Calu3 (cell line): ENCODE measurements around the gene SLF2. TPM values are rescaled to one million over a fixed set of nuclear protein-coding genes. Genes with fewer than 3 reads are reported as not detected.

Experiments used
- BruUV-seq: library from RNA; stranded (reverse); fragments of 400-500 nt; replicated peaks from 2 replicates; lab custom pipeline; 2021; lab: Mats Ljungman, UMichigan
- CTCF ChIA-PET: fragments of 300-600 bp; sonication (Branson Sonifier 250); formaldehyde crosslinking; loops from one replicate; lab custom pipeline; 2022; ENCODE audit warnings: antibody characterized with exemption; lab: Charles Lee
- DNase-seq: peaks from one replicate; pipeline ENCODE4 v3.0.0; 2022
- H3K27ac Mint-ChIP-seq: one replicate; pipeline ENCODE4 v1.8.0; 2022; ENCODE audit warnings: mixed read lengths; ENCODE audit not compliant: unreplicated experiment
- H3K27me3 Mint-ChIP-seq: one replicate; pipeline ENCODE4 v1.8.0; 2022; ENCODE audit warnings: mixed read lengths; ENCODE audit not compliant: unreplicated experiment
- H3K36me3 Mint-ChIP-seq: one replicate; pipeline ENCODE4 v1.8.0; 2022; ENCODE audit warnings: mild to moderate bottlenecking, moderate library complexity, mixed read lengths; ENCODE audit not compliant: insufficient read depth, unreplicated experiment
- H3K4me1 Mint-ChIP-seq: one replicate; pipeline ENCODE4 v1.8.0; 2022; ENCODE audit warnings: mild to moderate bottlenecking, low read depth, mixed read lengths; ENCODE audit not compliant: unreplicated experiment
- H3K4me3 Mint-ChIP-seq: one replicate; pipeline ENCODE4 v1.8.0; 2022; ENCODE audit warnings: mild to moderate bottlenecking, low read depth, moderate library complexity, mixed read lengths; ENCODE audit not compliant: unreplicated experiment
- H3K9me3 Mint-ChIP-seq: one replicate; pipeline ENCODE4 v1.8.0; 2022; ENCODE audit warnings: low read depth, mixed read lengths; ENCODE audit not compliant: unreplicated experiment
- CTCF ChIP-seq: fragments of 200-600 bp; IDR thresholded peaks from one replicate; pipeline ENCODE4 v1.8.0; 2022; ENCODE audit warnings: antibody characterized with exemption; ENCODE audit not compliant: unreplicated experiment
- intact Hi-C: fragments of 100-400 bp; cut with micrococcal nuclease; formaldehyde crosslinking; loops from one replicate; pipeline ENCODE4 v1.10.0; 2022; ENCODE audit not compliant: unreplicated experiment
- total RNA-seq: library from RNA; stranded (reverse); gene quantifications from 2 replicates; pipeline ENCODE4 v1.2.3, GENCODE V29; 2022

Gene SLF2
- total RNA-seq, 1 experiment from 2014 or later = 18.3 TPM

- peaks cover 14% of the 10 kb centered on the region for H3K27me3 Mint-ChIP-seq
- H3K9me3 Mint-ChIP-seq = no peaks in the 10 kb centered on the region
- no peak overlapping the region for H3K4me3 Mint-ChIP-seq
- BruUV-seq = no TSS peak
- CTCF ChIA-PET = interaction anchor here (0.6 kb wide), 1 partner anchor 1972 kb away, joined by 7 read pairs; no protein-coding TSS in a partner anchor
- H3K27ac Mint-ChIP-seq = no peak overlapping the region
- no peak for DNase-seq
- no peaks in the 10 kb centered on the region for H3K36me3 Mint-ChIP-seq
- H3K4me1 Mint-ChIP-seq = no peaks in the 10 kb centered on the region
- no peak for TF ChIP-seq CTCF
- intact Hi-C loops = no loop called here
These were observed 18.0 kb upstream of the SLF2 start for GRCh38 chr10:100894589-100895294.

GRCh38 chr10:100895346-100895745 is 17.4 kb upstream of the SLF2 start:
- no peak for DNase-seq
- no peak overlapping the region for H3K27ac Mint-ChIP-seq

GRCh38 chr10:100895896-100896295 is 16.9 kb upstream of the SLF2 start:
- Mint-ChIP-seq H3K27ac (no peak overlapping the region), H3K4me3 (no peak overlapping the region), H3K9me3 (no peaks in the 10 kb centered on the region), H3K36me3 (no peaks in the 10 kb centered on the region), H3K27me3 (peaks cover 4% of the 10 kb centered on the region), H3K4me1 (no peaks in the 10 kb centered on the region)
- CTCF ChIA-PET = interaction anchor here (0.5 kb wide), 1 partner anchor 360 kb away, joined by 4 read pairs; the partner anchor contains the start of gene HIF1AN
- no peak for TF ChIP-seq CTCF
- no TSS peak for BruUV-seq
- intact Hi-C loops = no loop called here
- no peak for DNase-seq

More at GRCh38 chr10:100895346-100895745, 17.4 kb upstream of the SLF2 start:
- H3K36me3 Mint-ChIP-seq = no peaks in the 10 kb centered on the region
- peaks cover 8% of the 10 kb centered on the region for H3K27me3 Mint-ChIP-seq
- H3K4me3 Mint-ChIP-seq = no peak overlapping the region
- H3K4me1 Mint-ChIP-seq = no peaks in the 10 kb centered on the region
- TF ChIP-seq CTCF = no peak
- intact Hi-C loops = no loop called here
- no peaks in the 10 kb centered on the region for H3K9me3 Mint-ChIP-seq
- CTCF ChIA-PET = no interaction called here
- BruUV-seq = no TSS peak

GRCh38 chr10:100896876-100897461 is 15.8 kb upstream of the SLF2 start:
- CTCF ChIA-PET = interaction anchor here (0.8 kb wide), 1 partner anchor 38 kb away, joined by 3 read pairs; no protein-coding TSS in a partner anchor
- Mint-ChIP-seq H3K27me3 (peaks cover 7% of the 10 kb centered on the region), H3K9me3 (no peaks in the 10 kb centered on the region), H3K36me3 (no peaks in the 10 kb centered on the region), H3K4me3 (no peak overlapping the region), H3K4me1 (no peaks in the 10 kb centered on the region), H3K27ac (no peak overlapping the region)
- intact Hi-C loops = no loop called here
- DNase-seq = no peak
- BruUV-seq = no TSS peak
- TF ChIP-seq CTCF = no peak
